Trophoblast cell (in vitro differentiated cells and primary cell): ENCODE measurements around the gene MYH9.

Experiments
- DNase-seq, 2 donors: peaks; one replicate each; pipeline ENCODE4 v3.0.0-alpha.2; 2016
- H2AFZ ChIP-seq: 2 replicates; pipeline ENCODE4 v1.6.1; 2013; ENCODE audit warnings: low read length, moderate library complexity, mild to moderate bottlenecking; ENCODE audit not compliant: insufficient read depth, poor library complexity
- H2AK5ac ChIP-seq: 2 replicates; pipeline ENCODE4 v1.6.1; 2013; ENCODE audit warnings: mild to moderate bottlenecking, low read length
- H2BK120ac ChIP-seq: 2 replicates; pipeline ENCODE4 v1.6.1; 2013; ENCODE audit warnings: low read length, mild to moderate bottlenecking, moderate library complexity; ENCODE audit not compliant: insufficient read depth, poor library complexity
- H2BK12ac ChIP-seq: 2 replicates; pipeline ENCODE4 v1.6.1; 2013; ENCODE audit warnings: mild to moderate bottlenecking, low read length, moderate library complexity
- H2BK5ac ChIP-seq: 2 replicates; pipeline ENCODE4 v1.6.1; 2013; ENCODE audit warnings: low read length, low read depth, moderate library complexity, mild to moderate bottlenecking; ENCODE audit not compliant: poor library complexity
- H3K14ac ChIP-seq: 2 replicates; pipeline ENCODE4 v1.6.1; 2013; ENCODE audit warnings: mild to moderate bottlenecking, low read length
- H3K18ac ChIP-seq: 2 replicates; pipeline ENCODE4 v1.6.1; 2013; ENCODE audit warnings: mild to moderate bottlenecking, low read length
- H3K23ac ChIP-seq: 2 replicates; pipeline ENCODE4 v1.6.1; 2013; ENCODE audit warnings: low read length
- H3K27ac ChIP-seq: 2 replicates; pipeline ENCODE4 v1.5.1; 2013; ENCODE audit warnings: low read depth, mild to moderate bottlenecking, inconsistent platforms, low read length, moderate library complexity
- H3K27me3 ChIP-seq: 2 replicates; pipeline ENCODE4 v1.6.1; 2013; ENCODE audit warnings: inconsistent platforms, mild to moderate bottlenecking, low read length, moderate library complexity; ENCODE audit not compliant: insufficient read depth
- H3K36me3 ChIP-seq, 2 experiments: 1 replicate in 1 of 2; 2 replicates in 1 of 2; pipeline ENCODE4 v1.6.1; 2013; ENCODE audit warnings: low read length in 2 of 2, mild to moderate bottlenecking in 2 of 2, moderate library complexity in 1 of 2; ENCODE audit not compliant: insufficient read depth in 2 of 2, control insufficient read depth in 1 of 2
- H3K4ac ChIP-seq: 2 replicates; pipeline ENCODE4 v1.6.1; 2013; ENCODE audit warnings: low read depth, mild to moderate bottlenecking, low read length, moderate library complexity
- H3K4me1 ChIP-seq, 2 experiments: 1 replicate in 1 of 2; 2 replicates in 1 of 2; pipeline ENCODE4 v1.6.1; 2013; ENCODE audit warnings: low read length in 2 of 2, mild to moderate bottlenecking in 2 of 2, moderate library complexity in 1 of 2; ENCODE audit not compliant: insufficient read depth in 2 of 2, control insufficient read depth in 1 of 2
- H3K4me2 ChIP-seq: 2 replicates; pipeline ENCODE4 v1.6.1; 2013; ENCODE audit warnings: inconsistent platforms, mild to moderate bottlenecking, low read length, moderate library complexity
- H3K4me3 ChIP-seq: 2 replicates; pipeline ENCODE4 v1.5.1; 2013; ENCODE audit warnings: mild to moderate bottlenecking, low read depth, low read length, inconsistent platforms
- H3K79me1 ChIP-seq: one replicate; pipeline ENCODE4 v1.6.1; 2013; ENCODE audit warnings: low read length
- H3K79me2 ChIP-seq: 2 replicates; pipeline ENCODE4 v1.6.1; 2013; ENCODE audit warnings: low read length, mild to moderate bottlenecking; ENCODE audit not compliant: control insufficient read depth, insufficient read depth, poor library complexity
- H3K9ac ChIP-seq: 2 replicates; pipeline ENCODE4 v1.6.1; 2013; ENCODE audit warnings: mild to moderate bottlenecking, low read length
- H3K9me3 ChIP-seq: 2 replicates; pipeline ENCODE4 v1.6.1; 2013; ENCODE audit warnings: low read depth, mild to moderate bottlenecking, control low read depth, inconsistent platforms, low read length; ENCODE audit not compliant: insufficient read depth
- H4K12ac ChIP-seq: 2 replicates; pipeline ENCODE4 v1.6.1; 2013; ENCODE audit warnings: low read depth, mild to moderate bottlenecking, low read length, moderate library complexity
- H4K8ac ChIP-seq: 2 replicates; pipeline ENCODE4 v1.6.1; 2013; ENCODE audit warnings: low read depth, mild to moderate bottlenecking, low read length, moderate library complexity
- H4K91ac ChIP-seq: one replicate; pipeline ENCODE4 v1.6.1; 2013; ENCODE audit warnings: low read depth, mild to moderate bottlenecking, low read length, moderate library complexity
- WGBS: extraction: QIAGEN DNeasy Blood & Tissue Kit; methylation state at CpG from one replicate; pipeline ENCODE4 v1.1.7; 2013; ENCODE audit warnings: missing lambda C conversion rate; ENCODE audit not compliant: insufficient read length, insufficient coverage; ENCODE audit errors: extremely low coverage; 5-methylcytosine and 5-hydroxymethylcytosine counted together

Gene MYH9

GRCh38 chr22:36316419-36316818, 71.3 kb downstream of the MYH9 start:
- no peaks in the 10 kb centered on the region for H3K27me3 ChIP-seq
- H3K36me3 ChIP-seq = peaks cover 80 to 87% of the 10 kb centered on the region in 2 experiments
- peaks cover 3% of the 10 kb centered on the region for H3K9me3 ChIP-seq
- H2BK12ac ChIP-seq = no peak overlapping the region
- no peak for DNase-seq
- no peak overlapping the region for H4K12ac ChIP-seq
- no peaks in the 10 kb centered on the region for H3K4me1 ChIP-seq
- no peaks in the 10 kb centered on the region for H3K79me2 ChIP-seq
- no peak overlapping the region for H2AK5ac ChIP-seq
- no peaks in the 10 kb centered on the region for H3K79me1 ChIP-seq
- no peak overlapping the region for H2AFZ ChIP-seq
- no peak overlapping the region for H2BK5ac ChIP-seq
- no peak overlapping the region for H4K91ac ChIP-seq
- H3K18ac ChIP-seq = peak overlapping the region; percentile 50
- H3K4ac ChIP-seq = no peak overlapping the region
- no CpG with 5 or more reads among the region's 14 CpGs for WGBS
- H3K9ac ChIP-seq = no peak overlapping the region
- no peak overlapping the region for H4K8ac ChIP-seq
- no peak overlapping the region for H3K4me2 ChIP-seq
- H3K27ac ChIP-seq = no peak overlapping the region
- H3K23ac ChIP-seq = no peak overlapping the region
- H2BK120ac ChIP-seq = no peak overlapping the region
- no peak overlapping the region for H3K14ac ChIP-seq
- no peak overlapping the region for H3K4me3 ChIP-seq

- Histone ChIP-seq H3K9ac (no peak overlapping the region), H3K79me1 (no peaks in the 10 kb centered on the region), H3K4me1 (no peaks in the 10 kb centered on the region), H2BK12ac (no peak overlapping the region), H2BK5ac (no peak overlapping the region), H2AK5ac (no peak overlapping the region), H4K12ac (no peak overlapping the region), H3K4ac (no peak overlapping the region), H3K27me3 (no peaks in the 10 kb centered on the region), H4K91ac (no peak overlapping the region), H3K79me2 (no peaks in the 10 kb centered on the region), H2BK120ac (no peak overlapping the region), H2AFZ (no peak overlapping the region), H3K18ac (no peak overlapping the region), H3K27ac (no peak overlapping the region), H3K4me2 (no peak overlapping the region), H3K14ac (no peak overlapping the region), H3K4me3 (no peak overlapping the region), H3K36me3 (peaks cover 81 to 88% of the 10 kb centered on the region in 2 experiments), H4K8ac (no peak overlapping the region), H3K23ac (no peak overlapping the region), H3K9me3 (peaks cover 4% of the 10 kb centered on the region)
- WGBS = no CpG with 5 or more reads among the region's 7 CpGs
- DNase-seq = no peak
Observed at GRCh38 chr22:36315325-36315724, 72.4 kb downstream of the MYH9 start.

- peaks cover 1% of the 10 kb centered on the region for H3K9me3 ChIP-seq
- H2BK12ac ChIP-seq = no peak overlapping the region
- peak; percentile 54 to 61 for DNase-seq
- H2BK5ac ChIP-seq = no peak overlapping the region
- H3K23ac ChIP-seq = no peak overlapping the region
- no CpG with 5 or more reads among the region's 18 CpGs for WGBS
- H3K27me3 ChIP-seq = no peaks in the 10 kb centered on the region
- no peak overlapping the region for H3K18ac ChIP-seq
- no peak overlapping the region for H3K9ac ChIP-seq
- H3K4me2 ChIP-seq = no peak overlapping the region
- no peak overlapping the region for H4K8ac ChIP-seq
- H3K4ac ChIP-seq = no peak overlapping the region
- H3K4me3 ChIP-seq = no peak overlapping the region
- no peak overlapping the region for H3K27ac ChIP-seq
- H2BK120ac ChIP-seq = no peak overlapping the region
- peaks cover 77 to 84% of the 10 kb centered on the region in 2 experiments for H3K36me3 ChIP-seq
- H3K4me1 ChIP-seq = no peaks in the 10 kb centered on the region
- no peak overlapping the region for H4K91ac ChIP-seq
- no peaks in the 10 kb centered on the region for H3K79me2 ChIP-seq
- no peak overlapping the region for H3K14ac ChIP-seq
- no peak overlapping the region for H4K12ac ChIP-seq
- H2AFZ ChIP-seq = no peak overlapping the region
- no peak overlapping the region for H2AK5ac ChIP-seq
- no peaks in the 10 kb centered on the region for H3K79me1 ChIP-seq
Observed at GRCh38 chr22:36311386-36312085, 76.2 kb downstream of the MYH9 start.

- no peak for DNase-seq
- Histone ChIP-seq H2BK120ac (no peak overlapping the region), H3K14ac (no peak overlapping the region), H3K79me1 (no peaks in the 10 kb centered on the region), H3K4me1 (no peaks in the 10 kb centered on the region), H2BK5ac (no peak overlapping the region), H4K91ac (no peak overlapping the region), H3K9me3 (peaks cover 5% of the 10 kb centered on the region), H3K18ac (no peak overlapping the region), H3K27me3 (no peaks in the 10 kb centered on the region), H2BK12ac (no peak overlapping the region), H3K4ac (no peak overlapping the region), H2AFZ (no peak overlapping the region), H3K79me2 (no peaks in the 10 kb centered on the region), H4K8ac (peak overlapping the region; percentile 34), H3K4me2 (no peak overlapping the region), H3K4me3 (no peak overlapping the region), H3K36me3 (peaks cover 82 to 89% of the 10 kb centered on the region in 2 experiments), H3K23ac (no peak overlapping the region), H4K12ac (no peak overlapping the region), H3K9ac (no peak overlapping the region), H3K27ac (no peak overlapping the region), H2AK5ac (no peak overlapping the region)
- WGBS = no CpG with 5 or more reads among the region's 17 CpGs
Observed at GRCh38 chr22:36308880-36309279, 78.9 kb downstream of the MYH9 start.
